VCaP (cell line): ENCODE results near the gene LEF1.

Experiments
- H3K27ac ChIP-seq: fragments of 450-650 bp; 2 replicates; pipeline ENCODE4 v1.5.1; 2017
- CTCF ChIP-seq: fragments of 450-650 bp; conservative IDR thresholded peaks from 2 replicates; pipeline ENCODE4 v1.5.1; 2017; ENCODE audit warnings: mild to moderate bottlenecking, moderate library complexity

LEF1 gene

GRCh38 chr4:108192056-108192455 lies 23.3 kb upstream of the LEF1 start:
- H3K27ac ChIP-seq, result no peak overlapping the region
- no peak for TF ChIP-seq CTCF

DNA sequence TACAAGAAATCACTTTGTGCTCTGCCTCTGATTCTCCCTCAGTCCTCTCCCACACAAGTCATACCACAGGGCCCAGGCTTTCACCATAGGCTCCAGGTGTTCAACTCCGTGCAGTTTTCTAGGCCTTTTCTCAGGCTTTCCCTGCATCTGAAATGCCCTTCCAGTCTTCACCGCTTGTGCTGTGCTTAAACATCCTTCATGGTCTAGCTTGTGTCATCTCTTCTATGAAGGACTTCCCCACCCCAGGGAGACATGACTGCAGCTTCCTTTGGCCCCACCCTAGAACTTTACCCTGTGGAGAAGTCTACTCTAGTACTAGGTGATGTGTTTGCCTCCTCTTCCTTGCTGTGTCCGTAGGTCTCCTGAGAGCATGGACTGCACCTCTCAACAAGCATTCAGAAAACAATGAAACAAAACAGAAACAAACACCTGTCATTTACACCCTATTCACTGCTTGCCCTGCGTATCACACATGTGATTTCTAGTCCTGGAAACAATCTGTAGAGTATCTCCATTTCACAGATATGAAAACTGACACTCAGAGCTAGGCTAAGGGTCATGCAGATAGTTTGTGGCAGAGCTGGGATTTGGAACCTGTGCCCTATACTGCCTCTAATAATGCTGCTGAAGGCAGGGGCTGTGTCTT lies 22.7 kb upstream of the LEF1 start:
- H3K27ac ChIP-seq, result no peak overlapping the region
- no peak for TF ChIP-seq CTCF

GRCh38 chr4:108188770-108189169 lies 20.0 kb upstream of the LEF1 start:
- no peak overlapping the region for H3K27ac ChIP-seq
- no peak for TF ChIP-seq CTCF

DNA sequence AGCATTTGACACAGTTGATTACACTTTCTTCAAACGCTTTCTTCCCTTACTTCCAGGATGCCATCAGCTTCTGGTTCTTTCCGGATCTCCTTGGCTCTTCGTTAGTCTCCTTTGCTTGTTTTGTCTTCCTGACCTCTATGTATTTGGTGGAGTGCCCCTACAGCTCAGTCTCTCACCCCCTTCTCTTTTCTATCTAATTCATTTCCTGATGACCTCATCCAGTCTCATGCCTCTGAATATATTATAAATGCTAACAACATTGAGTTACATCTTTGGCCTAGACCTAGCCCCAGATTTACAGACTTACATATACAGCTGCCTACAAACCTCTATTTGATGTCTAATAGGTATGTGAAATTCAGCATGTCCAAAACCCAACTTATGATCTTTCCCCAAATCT lies 16.5 kb upstream of the LEF1 start:
- no peak for TF ChIP-seq CTCF
- no peak overlapping the region for H3K27ac ChIP-seq

GRCh38 chr4:108184453-108185049 lies 15.8 kb upstream of the LEF1 start:
- TF ChIP-seq CTCF, result no peak
- no peak overlapping the region for H3K27ac ChIP-seq

- peak; percentile 28; the same call in 1 of the 2 replicates for TF ChIP-seq CTCF
- H3K27ac ChIP-seq, result no peak overlapping the region
These were observed 13.0 kb upstream of the LEF1 start for GRCh38 chr4:108181704-108182103.

- H3K27ac ChIP-seq, result no peak overlapping the region
- no peak for TF ChIP-seq CTCF
These were observed 11.8 kb upstream of the LEF1 start for GRCh38 chr4:108180513-108180912.
